Kidney epithelial cell (primary cell): ENCODE data around the gene STARD13. TPM values are rescaled to one million over a fixed set of nuclear protein-coding genes. Genes with fewer than 3 reads are reported as not detected.

ENCODE experiments used
- DNase-seq: peaks from one replicate; pipeline ENCODE4 v3.0.0-alpha.2; 2010; ENCODE audit warnings: low read depth
- H3K27me3 ChIP-seq: 2 replicates; pipeline ENCODE4 v1.6.0; 2011; ENCODE audit warnings: low read length; ENCODE audit not compliant: control insufficient read depth, insufficient read depth
- H3K36me3 ChIP-seq: 2 replicates; pipeline ENCODE4 v1.5.1; 2011; ENCODE audit warnings: low read length; ENCODE audit not compliant: control insufficient read depth, insufficient read depth
- H3K4me3 ChIP-seq: 2 replicates; pipeline ENCODE4 v1.5.1; 2011; ENCODE audit warnings: low read depth, mild to moderate bottlenecking, control low read depth, low read length
- CTCF ChIP-seq: IDR thresholded peaks from 2 replicates; pipeline ENCODE4 v1.5.1; 2011; ENCODE audit warnings: mild to moderate bottlenecking, moderate library complexity, low read length, control low read depth, inconsistent platforms; ENCODE audit not compliant: insufficient read depth, poor library complexity, severe bottlenecking
- total RNA-seq: library from RNA; depleted of rRNA; stranded (reverse); fragments of >200 nt; gene quantifications from 2 replicates; pipeline ENCODE4 v1.2.3, GENCODE V29; 2015

The STARD13 gene
- total RNA-seq, 1 donor from 2014 or later: 10.1 TPM

- no peak overlapping the region for H3K4me3 ChIP-seq
- DNase-seq: no peak
- H3K36me3 ChIP-seq: no peaks in the 10 kb centered on the region
- TF ChIP-seq CTCF: no peak
- H3K27me3 ChIP-seq: no peaks in the 10 kb centered on the region
Observed at GRCh38 chr13:33319859-33320258, 34.3 kb upstream of the STARD13 start.

- H3K36me3 ChIP-seq: no peaks in the 10 kb centered on the region
- no peak for DNase-seq
- TF ChIP-seq CTCF: no peak
- no peak overlapping the region for H3K4me3 ChIP-seq
- H3K27me3 ChIP-seq: no peaks in the 10 kb centered on the region
Observed at GRCh38 chr13:33318744-33319143, 33.2 kb upstream of the STARD13 start.

- H3K36me3 ChIP-seq: no peaks in the 10 kb centered on the region
- no peaks in the 10 kb centered on the region for H3K27me3 ChIP-seq
- no peak for TF ChIP-seq CTCF
- no peak overlapping the region for H3K4me3 ChIP-seq
- DNase-seq: no peak
Observed at GRCh38 chr13:33318037-33318436, 32.5 kb upstream of the STARD13 start.

GRCh38 chr13:33316890-33317289, 31.3 kb upstream of the STARD13 start:
- no peak for DNase-seq
- no peaks in the 10 kb centered on the region for H3K27me3 ChIP-seq
- no peak for TF ChIP-seq CTCF

GRCh38 chr13:33313504-33313903, 27.9 kb upstream of the STARD13 start:
- Histone ChIP-seq H3K4me3 (no peak overlapping the region), H3K36me3 (no peaks in the 10 kb centered on the region), H3K27me3 (no peaks in the 10 kb centered on the region)
- DNase-seq: no peak
- no peak for TF ChIP-seq CTCF

More at GRCh38 chr13:33316890-33317289, 31.3 kb upstream of the STARD13 start:
- Histone ChIP-seq H3K4me3 (no peak overlapping the region), H3K36me3 (no peaks in the 10 kb centered on the region)

GRCh38 chr13:33312861-33313212, 27.3 kb upstream of the STARD13 start:
- H3K27me3 ChIP-seq: no peaks in the 10 kb centered on the region
- no peak for TF ChIP-seq CTCF
- no peaks in the 10 kb centered on the region for H3K36me3 ChIP-seq
- no peak overlapping the region for H3K4me3 ChIP-seq
- no peak for DNase-seq
